HL-60 (cell line): ENCODE data around the gene TEKT3.

ENCODE experiments used
- DNase-seq, 2 experiments: peaks; one replicate each; pipeline ENCODE4 v3.0.0-alpha.2; 2010 to 2020; ENCODE audit warnings: low read depth in 1 of 2, low spot score in 1 of 2
- H3K27ac ChIP-seq: fragments of 250-450 bp; sonication (Bioruptor Pico); replicated peaks from 2 replicates; pipeline ENCODE4 v1.5.1; 2020; ENCODE audit warnings: mild to moderate bottlenecking, moderate library complexity
- H3K27me3 ChIP-seq: fragments of 250-450 bp; sonication (Bioruptor Pico); 2 replicates; pipeline ENCODE4 v1.5.1; 2021; ENCODE audit warnings: mild to moderate bottlenecking, moderate library complexity; ENCODE audit not compliant: insufficient read depth, poor library complexity, severe bottlenecking
- H3K4me3 ChIP-seq: replicated peaks from 2 replicates; pipeline ENCODE4 v1.5.1; 2011; ENCODE audit warnings: mild to moderate bottlenecking, control low read depth, low read length; ENCODE audit not compliant: insufficient read depth
- CTCF ChIP-seq: IDR thresholded peaks from one replicate; pipeline ENCODE4 v1.5.1; 2011; ENCODE audit warnings: low read length, control low read depth, inconsistent platforms; ENCODE audit not compliant: insufficient read depth
- GABPA ChIP-seq: IDR thresholded peaks from 2 replicates; pipeline ENCODE4 v1.6.1; 2012; ENCODE audit warnings: low read depth
- POLR2AphosphoS5 ChIP-seq: IDR thresholded peaks from 2 replicates; pipeline ENCODE4 v1.6.1; 2012; ENCODE audit warnings: low read depth
- REST ChIP-seq: IDR thresholded peaks from 2 replicates; pipeline ENCODE4 v1.6.1; 2012; ENCODE audit warnings: low read depth; ENCODE audit not compliant: insufficient replicate concordance
- SPI1 ChIP-seq: IDR thresholded peaks from 2 replicates; pipeline ENCODE4 v1.6.1; 2012; ENCODE audit warnings: low read depth, mild to moderate bottlenecking, borderline replicate concordance

TEKT3 gene

DNA sequence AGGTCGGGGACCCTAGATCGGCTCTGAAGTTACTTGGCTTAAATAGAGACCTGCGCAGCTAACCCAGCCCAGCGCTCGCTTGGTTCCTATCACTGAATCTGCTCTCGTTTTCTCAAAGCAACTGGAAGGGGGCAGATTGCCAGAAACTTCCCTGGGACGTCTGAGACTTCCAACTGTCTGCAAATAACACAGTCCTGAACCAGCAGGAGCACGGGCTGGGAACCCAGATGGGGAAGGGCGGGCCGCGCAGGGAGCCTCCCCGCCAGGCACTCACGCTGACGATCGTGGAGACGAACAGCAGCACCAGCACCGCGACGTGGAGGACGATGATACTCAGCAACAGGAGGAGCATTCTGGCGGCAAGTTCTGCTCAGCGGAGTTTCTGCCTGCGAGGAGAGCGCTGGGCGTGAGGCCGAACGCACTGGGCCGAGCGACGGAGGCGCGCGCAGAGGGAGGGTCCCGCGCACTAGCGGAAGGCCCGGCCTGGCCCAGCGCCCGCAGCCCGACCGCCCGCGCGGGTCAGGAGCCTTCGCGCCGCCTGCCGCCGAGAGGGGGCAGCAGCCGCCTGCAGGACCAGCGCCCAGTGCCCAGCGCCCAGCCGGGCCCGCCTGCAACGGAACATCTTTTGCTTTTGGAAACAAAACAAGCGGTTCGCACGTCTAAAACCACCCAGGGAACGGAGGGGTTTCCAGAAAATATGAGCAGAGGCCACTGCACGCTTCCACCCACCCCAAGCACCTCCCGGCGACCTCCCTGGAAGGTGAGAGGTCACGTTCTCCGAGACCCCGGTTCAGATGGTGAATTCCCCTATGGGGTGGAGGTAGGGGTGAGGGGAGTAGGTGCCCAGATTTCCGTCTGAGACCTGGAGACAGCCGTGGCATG is 80.8 kb downstream of the TEKT3 start:
- Histone ChIP-seq H3K4me3 (peak overlapping the region; percentile 45), H3K27ac (no peak overlapping the region), H3K27me3 (peaks cover 15% of the 10 kb centered on the region)

GRCh38 chr17:15257796-15258512 is 83.4 kb downstream of the TEKT3 start:
- DNase-seq: no peak
- H3K4me3 ChIP-seq: no peak overlapping the region
- TF ChIP-seq SPI1 (no peak), REST (no peak), CTCF (no peak), GABPA (no peak), POLR2AphosphoS5 (no peak)
- peaks cover 13% of the 10 kb centered on the region for H3K27me3 ChIP-seq
- no peak overlapping the region for H3K27ac ChIP-seq

More for the DNA sequence above, 80.8 kb downstream of the TEKT3 start:
- no peak for TF ChIP-seq POLR2AphosphoS5
- no peak for TF ChIP-seq CTCF
- TF ChIP-seq SPI1: no peak
- no peak for TF ChIP-seq GABPA
- no peak for TF ChIP-seq REST
- peak in 1 of 2 experiments; percentile 28 for DNase-seq

DNA sequence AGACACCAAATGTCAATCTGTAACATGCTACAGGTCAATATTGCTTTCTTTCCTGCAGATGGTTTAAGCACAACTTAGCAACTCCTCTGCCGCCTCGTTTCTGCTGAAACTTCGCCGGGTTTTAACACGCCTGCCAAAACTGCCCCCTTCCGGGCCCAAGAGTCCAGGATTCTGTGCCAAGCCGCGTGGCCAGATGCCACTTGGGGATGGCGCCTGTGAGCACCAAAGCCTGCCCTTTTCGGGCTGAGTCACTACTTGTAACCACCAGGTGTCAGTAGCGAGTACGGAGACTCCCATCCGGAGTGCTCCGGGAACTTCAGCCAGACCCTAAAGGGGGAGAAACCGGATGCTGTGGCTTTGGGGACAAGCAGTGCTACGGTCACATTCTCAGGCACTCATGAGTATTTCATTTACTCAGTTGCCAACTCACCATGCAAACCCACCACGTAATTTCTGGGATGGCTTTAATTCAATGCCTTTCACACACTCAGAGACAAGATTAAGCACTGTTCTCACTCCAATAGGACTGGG is 84.1 kb downstream of the TEKT3 start:
- no peak overlapping the region for H3K4me3 ChIP-seq
- TF ChIP-seq POLR2AphosphoS5 (no peak), REST (no peak), CTCF (peak; percentile 18)
- H3K27me3 ChIP-seq: peaks cover 7% of the 10 kb centered on the region
- peak; percentile 51 to 65 for DNase-seq
- H3K27ac ChIP-seq: no peak overlapping the region
